Neural progenitor cell (in vitro differentiated cells): ENCODE results near the gene ARTN. TPM values are rescaled to one million over a fixed set of nuclear protein-coding genes. Genes with fewer than 3 reads are reported as not detected.

Experiments used
- DNase-seq: peaks from one replicate; pipeline ENCODE4 v3.0.0-alpha.2; 2016; ENCODE audit warnings: low spot score
- H2AFZ ChIP-seq: fragments of 200-600 bp; sonication (generic); replicated peaks from 2 replicates; pipeline ENCODE4 v1.6.1; 2016; ENCODE audit warnings: antibody characterized with exemption
- H3F3A ChIP-seq: fragments of 200-600 bp; sonication (generic); 2 replicates; pipeline ENCODE4 v1.6.1; 2016; ENCODE audit warnings: antibody characterized with exemption, low read depth
- H3K27ac ChIP-seq: fragments of 200-600 bp; sonication (generic); 2 replicates; pipeline ENCODE4 v1.5.1; 2016; ENCODE audit warnings: mild to moderate bottlenecking
- H3K27me3 ChIP-seq: fragments of 200-600 bp; sonication (generic); 2 replicates; pipeline ENCODE4 v1.6.1; 2016; ENCODE audit warnings: mild to moderate bottlenecking, moderate library complexity
- H3K36me3 ChIP-seq: fragments of 200-600 bp; sonication (generic); 2 replicates; pipeline ENCODE4 v1.5.1; 2016
- H3K4me1 ChIP-seq: fragments of 200-600 bp; sonication (generic); 2 replicates; pipeline ENCODE4 v1.6.1; 2016; ENCODE audit warnings: mixed run types
- H3K4me2 ChIP-seq: fragments of 200-600 bp; sonication (generic); 2 replicates; pipeline ENCODE4 v1.6.1; 2016
- H3K4me3 ChIP-seq: fragments of 200-600 bp; sonication (generic); 2 replicates; pipeline ENCODE4 v1.5.1; 2016
- H3K79me2 ChIP-seq: fragments of 200-600 bp; sonication (generic); 2 replicates; pipeline ENCODE4 v1.6.1; 2016; ENCODE audit warnings: low read depth
- H3K9ac ChIP-seq: fragments of 200-600 bp; sonication (generic); 2 replicates; pipeline ENCODE4 v1.6.1; 2016
- H3K9me3 ChIP-seq: fragments of 200-600 bp; sonication (generic); 2 replicates; pipeline ENCODE4 v1.5.1; 2016; ENCODE audit warnings: low read depth
- H4K20me1 ChIP-seq: fragments of 200-600 bp; sonication (generic); 2 replicates; pipeline ENCODE4 v1.6.1; 2016; ENCODE audit warnings: low read depth
- H3K27ac Mint-ChIP-seq: 3 replicates; pipeline ENCODE4 v1.8.0; 2021; ENCODE audit warnings: mixed read lengths
- H3K27me3 Mint-ChIP-seq: 2 replicates; pipeline ENCODE4 v1.8.0; 2022; ENCODE audit warnings: low read depth, mild to moderate bottlenecking, inconsistent platforms, moderate library complexity, mixed read lengths; ENCODE audit not compliant: insufficient read depth
- H3K36me3 Mint-ChIP-seq: 3 replicates; pipeline ENCODE4 v1.8.0; 2021; ENCODE audit warnings: mixed read lengths
- H3K4me1 Mint-ChIP-seq: 3 replicates; pipeline ENCODE4 v1.8.0; 2021; ENCODE audit warnings: mixed read lengths
- H3K4me3 Mint-ChIP-seq: 3 replicates; pipeline ENCODE4 v1.8.0; 2021; ENCODE audit warnings: mild to moderate bottlenecking, moderate library complexity, mixed read lengths
- H3K9me3 Mint-ChIP-seq: 3 replicates; pipeline ENCODE4 v1.8.0; 2020; ENCODE audit warnings: mixed read lengths
- EZH2 ChIP-seq: fragments of 200-600 bp; sonication (generic); IDR thresholded peaks from 2 replicates; pipeline ENCODE4 v1.6.1; 2017; ENCODE audit warnings: antibody characterized with exemption, mild to moderate bottlenecking, moderate library complexity
- EZH2phosphoT487 ChIP-seq: fragments of 200-600 bp; sonication (generic); IDR thresholded peaks from 2 replicates; pipeline ENCODE4 v1.6.1; 2017; ENCODE audit warnings: antibody characterized with exemption
- total RNA-seq: library from RNA; depleted of rRNA; stranded (reverse); fragments of >200 nt; gene quantifications from 2 replicates; pipeline ENCODE4 v1.2.3, GENCODE V29; 2015; ENCODE audit warnings: low replicate concordance
- TF ChIP-seq, protein P1 (sequence below): fragments of 200-600 bp; sonication (generic); IDR thresholded peaks from 2 replicates; pipeline ENCODE4 v1.5.1; 2017; ENCODE audit warnings: antibody characterized with exemption, mild to moderate bottlenecking

ARTN gene
- total RNA-seq, 1 donor from 2014 or later: 4.1 TPM

DNA sequence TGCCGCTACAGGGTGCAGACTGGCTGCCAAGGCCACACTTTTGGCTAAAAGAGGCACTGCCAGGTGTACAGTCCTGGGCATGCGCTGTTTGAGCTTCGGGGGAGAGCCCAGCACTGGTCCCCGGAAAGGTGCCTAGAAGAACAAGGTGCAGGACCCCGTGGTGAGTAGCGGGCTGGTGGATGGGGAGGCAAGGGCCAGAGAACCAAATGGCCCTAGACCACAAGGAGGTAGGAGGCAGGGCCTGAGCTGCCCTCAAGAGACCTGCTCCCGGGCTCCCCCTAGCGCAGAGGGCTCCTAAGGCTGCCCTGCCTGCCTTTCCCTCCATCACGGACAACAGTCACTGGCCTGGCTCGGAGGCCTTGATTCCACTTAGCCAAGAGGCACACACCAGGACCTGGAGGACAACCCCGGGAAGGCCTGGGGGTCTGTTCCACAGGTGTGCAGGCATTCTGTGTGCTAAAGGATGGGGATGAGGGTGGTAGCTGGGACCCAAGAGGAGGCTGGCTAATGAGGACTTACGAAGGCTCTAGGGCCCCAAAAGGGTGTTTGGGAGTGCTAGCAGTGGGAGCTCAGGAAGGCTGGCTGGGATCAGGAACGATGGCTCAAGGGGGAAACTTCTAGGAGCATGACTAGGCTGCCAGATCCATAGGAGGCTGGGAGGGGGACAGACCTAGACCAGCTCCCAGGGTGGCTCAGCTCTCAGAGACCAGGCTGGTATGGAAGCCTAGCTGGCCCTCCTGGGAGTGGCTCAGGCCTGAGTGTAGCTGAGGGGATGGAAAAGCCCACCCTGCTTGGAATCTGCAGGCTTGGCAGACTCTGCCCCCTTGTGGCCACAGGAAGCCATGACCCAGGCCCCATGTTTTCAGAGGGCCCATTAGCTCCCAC is 742 bp downstream of the ARTN start:
- Histone ChIP-seq H3K9ac (no peak overlapping the region), H3K4me1 (peaks cover 30% of the 10 kb centered on the region), H3K4me3 (peak overlapping the region; percentile 81), H4K20me1 (peaks cover 42% of the 10 kb centered on the region), H3K4me2 (peak overlapping the region; percentile 99), H3K27me3 (peaks cover 69% of the 10 kb centered on the region), H3K27ac (no peak overlapping the region), H3K79me2 (no peaks in the 10 kb centered on the region), H2AFZ (peak overlapping the region; percentile 100), H3F3A (peaks cover 29% of the 10 kb centered on the region), H3K9me3 (no peaks in the 10 kb centered on the region), H3K36me3 (no peaks in the 10 kb centered on the region)
- peaks cover 33% of the 10 kb centered on the region for H3K4me1 Mint-ChIP-seq
- H3K36me3 Mint-ChIP-seq: peaks cover 4% of the 10 kb centered on the region
- H3K27ac Mint-ChIP-seq: no peak overlapping the region
- H3K4me3 Mint-ChIP-seq: peak overlapping the region; percentile 79
- H3K9me3 Mint-ChIP-seq: no peaks in the 10 kb centered on the region
- TF ChIP-seq EZH2phosphoT487 (no peak), EZH2 (no peak)
- TF ChIP-seq, protein P1, sequence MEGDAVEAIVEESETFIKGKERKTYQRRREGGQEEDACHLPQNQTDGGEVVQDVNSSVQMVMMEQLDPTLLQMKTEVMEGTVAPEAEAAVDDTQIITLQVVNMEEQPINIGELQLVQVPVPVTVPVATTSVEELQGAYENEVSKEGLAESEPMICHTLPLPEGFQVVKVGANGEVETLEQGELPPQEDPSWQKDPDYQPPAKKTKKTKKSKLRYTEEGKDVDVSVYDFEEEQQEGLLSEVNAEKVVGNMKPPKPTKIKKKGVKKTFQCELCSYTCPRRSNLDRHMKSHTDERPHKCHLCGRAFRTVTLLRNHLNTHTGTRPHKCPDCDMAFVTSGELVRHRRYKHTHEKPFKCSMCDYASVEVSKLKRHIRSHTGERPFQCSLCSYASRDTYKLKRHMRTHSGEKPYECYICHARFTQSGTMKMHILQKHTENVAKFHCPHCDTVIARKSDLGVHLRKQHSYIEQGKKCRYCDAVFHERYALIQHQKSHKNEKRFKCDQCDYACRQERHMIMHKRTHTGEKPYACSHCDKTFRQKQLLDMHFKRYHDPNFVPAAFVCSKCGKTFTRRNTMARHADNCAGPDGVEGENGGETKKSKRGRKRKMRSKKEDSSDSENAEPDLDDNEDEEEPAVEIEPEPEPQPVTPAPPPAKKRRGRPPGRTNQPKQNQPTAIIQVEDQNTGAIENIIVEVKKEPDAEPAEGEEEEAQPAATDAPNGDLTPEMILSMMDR: peak; percentile 85
- peak; percentile 91 for DNase-seq
- peaks cover 31% of the 10 kb centered on the region for H3K27me3 Mint-ChIP-seq

DNA sequence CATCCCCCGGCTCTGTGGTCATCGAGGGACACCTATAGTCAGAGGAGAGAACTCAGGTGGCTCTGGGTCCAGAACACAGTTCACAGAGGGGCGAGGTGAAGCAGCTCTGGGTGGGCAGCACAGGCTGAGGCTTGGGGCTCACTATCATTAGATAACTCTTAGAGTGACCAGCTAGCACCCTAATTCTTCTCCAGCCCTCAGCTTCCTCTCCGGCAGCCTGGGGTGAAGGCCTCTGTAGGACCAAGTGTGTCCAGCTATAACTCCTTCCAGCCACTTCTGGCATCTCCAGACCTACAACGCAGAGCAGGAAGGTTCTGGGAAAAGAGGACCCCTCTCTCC is 1.4 kb downstream of the ARTN start:
- H3K9me3 ChIP-seq: no peaks in the 10 kb centered on the region
- no peaks in the 10 kb centered on the region for H3K36me3 Mint-ChIP-seq
- no peak overlapping the region for H3K4me3 ChIP-seq
- peaks cover 29% of the 10 kb centered on the region for H3K4me1 Mint-ChIP-seq
- H3K36me3 ChIP-seq: no peaks in the 10 kb centered on the region
- H3K4me2 ChIP-seq: peak overlapping the region; percentile 84
- H3K27me3 ChIP-seq: peaks cover 69% of the 10 kb centered on the region
- H3K27me3 Mint-ChIP-seq: peaks cover 32% of the 10 kb centered on the region
- no peak overlapping the region for H3K9ac ChIP-seq
- H3K27ac ChIP-seq: no peak overlapping the region
- no peaks in the 10 kb centered on the region for H3K9me3 Mint-ChIP-seq
- H3K27ac Mint-ChIP-seq: no peak overlapping the region
- no peak overlapping the region for H2AFZ ChIP-seq
- peak overlapping the region; percentile 71 for H3K4me3 Mint-ChIP-seq
- H3F3A ChIP-seq: peaks cover 29% of the 10 kb centered on the region
- DNase-seq: no peak
- H4K20me1 ChIP-seq: peaks cover 42% of the 10 kb centered on the region
- H3K4me1 ChIP-seq: peaks cover 30% of the 10 kb centered on the region
- no peaks in the 10 kb centered on the region for H3K79me2 ChIP-seq
- TF ChIP-seq, protein P1: no peak
- TF ChIP-seq EZH2: no peak

DNA sequence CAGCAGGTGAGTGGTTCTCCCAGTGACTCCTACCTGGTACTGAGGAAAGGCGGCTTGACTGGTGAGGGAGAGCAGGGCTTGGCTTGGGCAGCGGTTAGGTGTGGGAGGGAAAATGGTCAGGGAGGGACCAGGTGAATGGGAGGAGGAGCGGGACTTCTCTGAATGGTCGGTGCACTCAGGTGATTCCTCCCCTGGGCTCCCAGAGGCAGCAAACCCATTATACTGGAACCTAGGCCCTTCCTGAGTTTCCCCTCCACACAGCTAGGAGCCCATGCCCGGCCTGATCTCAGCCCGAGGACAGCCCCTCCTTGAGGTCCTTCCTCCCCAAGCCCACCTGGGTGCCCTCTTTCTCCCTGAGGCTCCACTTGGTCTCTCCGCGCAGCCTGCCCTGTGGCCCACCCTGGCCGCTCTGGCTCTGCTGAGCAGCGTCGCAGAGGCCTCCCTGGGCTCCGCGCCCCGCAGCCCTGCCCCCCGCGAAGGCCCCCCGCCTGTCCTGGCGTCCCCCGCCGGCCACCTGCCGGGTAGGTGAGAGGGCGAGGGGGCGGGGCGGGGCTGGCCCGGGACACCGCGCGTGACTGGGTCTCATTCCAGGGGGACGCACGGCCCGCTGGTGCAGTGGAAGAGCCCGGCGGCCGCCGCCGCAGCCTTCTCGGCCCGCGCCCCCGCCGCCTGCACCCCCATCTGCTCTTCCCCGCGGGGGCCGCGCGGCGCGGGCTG is 2.3 kb downstream of the ARTN start:
- Histone ChIP-seq H3K36me3 (no peaks in the 10 kb centered on the region), H3K9me3 (no peaks in the 10 kb centered on the region), H3F3A (peaks cover 26% of the 10 kb centered on the region), H3K4me1 (peaks cover 30% of the 10 kb centered on the region), H4K20me1 (peaks cover 38% of the 10 kb centered on the region), H3K4me3 (peak overlapping the region; percentile 60), H3K27me3 (peaks cover 69% of the 10 kb centered on the region), H3K9ac (no peak overlapping the region), H3K27ac (no peak overlapping the region), H3K79me2 (no peaks in the 10 kb centered on the region), H3K4me2 (peak overlapping the region; percentile 84), H2AFZ (no peak overlapping the region)
- TF ChIP-seq, protein P1: no peak
- peak; percentile 41 for TF ChIP-seq EZH2
- peaks cover 29% of the 10 kb centered on the region for H3K4me1 Mint-ChIP-seq
- peaks cover 35% of the 10 kb centered on the region for H3K27me3 Mint-ChIP-seq
- H3K36me3 Mint-ChIP-seq: no peaks in the 10 kb centered on the region
- DNase-seq: no peak
- H3K9me3 Mint-ChIP-seq: no peaks in the 10 kb centered on the region
- peak overlapping the region; percentile 71 for H3K4me3 Mint-ChIP-seq
- no peak overlapping the region for H3K27ac Mint-ChIP-seq
